Measurements from ENCODE around the gene RASGRF2.

- TF ChIP-seq CTCF (IDR thresholded peaks at IDR 0.05) (no peak), POLR2A (IDR thresholded peaks at IDR 0.05) (no peak), EP300 (IDR thresholded peaks at IDR 0.05) (no peak), POLR2AphosphoS5 (IDR thresholded peaks at IDR 0.05) (no peak)
These were observed 308.5 kb downstream of the RASGRF2 start for GRCh38 chr5:81268521-81269196.

Measured in suprapubic skin (tissue), 4 donors.